PC-3 (cell line): ENCODE results near the gene CYTIP. TPM values are rescaled to one million over a fixed set of nuclear protein-coding genes. Genes with fewer than 3 reads are reported as not detected.
A peak's percentile ranks its signal among the peaks of the same experiment; 100 is the strongest.

Experiments
- ATAC-seq: fragments of 200-7000 bp; cut with Tn5 transposase; 2 replicates; pipeline ENCODE4 v1.9.1; 2020; ENCODE audit warnings: mild to moderate bottlenecking, moderate library complexity
- BruUV-seq: library from RNA; stranded (reverse); fragments of 400-500 nt; replicated peaks from 2 replicates; lab custom pipeline; 2021; lab: Mats Ljungman, UMichigan
- CTCF ChIA-PET: fragments of 300-600 bp; sonication (Branson Sonifier 250); formaldehyde crosslinking; loops from one replicate; lab custom pipeline; 2022; ENCODE audit warnings: antibody characterized with exemption; lab: Charles Lee
- POLR2A ChIA-PET: fragments of 300-600 bp; sonication (Branson Sonifier 250); formaldehyde crosslinking; loops from one replicate; lab custom pipeline; 2022; ENCODE audit warnings: antibody characterized with exemption; ENCODE audit not compliant: unreplicated experiment; lab: Charles Lee
- DNase-seq: peaks from one replicate; pipeline ENCODE4 v3.0.0-alpha.2; 2015
- H2AFZ ChIP-seq: fragments of 300-600 bp; sonication (generic); 2 replicates; pipeline ENCODE4 v1.6.0; 2016; ENCODE audit warnings: antibody characterized with exemption, low read length
- H3F3A ChIP-seq: fragments of 300-600 bp; sonication (generic); one replicate; pipeline ENCODE4 v1.6.0; 2017; ENCODE audit warnings: antibody characterized with exemption, low read length, control low read depth, mild to moderate bottlenecking; ENCODE audit not compliant: unreplicated experiment
- H3K27ac ChIP-seq: fragments of 300-600 bp; sonication (generic); 2 replicates; pipeline ENCODE4 v1.5.1; 2016; ENCODE audit warnings: mild to moderate bottlenecking, low read length
- H3K27me3 ChIP-seq: fragments of 300-600 bp; sonication (generic); 2 replicates; pipeline ENCODE4 v1.6.1; 2016; ENCODE audit warnings: low read length, mixed read lengths
- H3K36me3 ChIP-seq: fragments of 300-600 bp; sonication (generic); 2 replicates; pipeline ENCODE4 v1.6.1; 2016; ENCODE audit warnings: low read depth, mixed run types, low read length, mixed read lengths
- H3K4me1 ChIP-seq: fragments of 300-600 bp; sonication (generic); 2 replicates; pipeline ENCODE4 v1.5.1; 2016; ENCODE audit warnings: low read length; ENCODE audit not compliant: insufficient read depth
- H3K4me2 ChIP-seq: fragments of 300-600 bp; sonication (generic); 2 replicates; pipeline ENCODE4 v1.6.0; 2016; ENCODE audit warnings: low read length
- H3K4me3 ChIP-seq: fragments of 300-600 bp; sonication (generic); 2 replicates; pipeline ENCODE4 v1.5.1; 2016; ENCODE audit warnings: mild to moderate bottlenecking, low read length, mixed read lengths
- H3K79me2 ChIP-seq: fragments of 300-600 bp; sonication (generic); 2 replicates; pipeline ENCODE4 v1.6.1; 2017; ENCODE audit warnings: low read length, mixed read lengths
- H3K9ac ChIP-seq: fragments of 300-600 bp; sonication (generic); 2 replicates; pipeline ENCODE4 v1.6.0; 2016; ENCODE audit warnings: mild to moderate bottlenecking, low read length
- H3K9me2 ChIP-seq: fragments of 300-600 bp; sonication (generic); replicated peaks from 2 replicates; pipeline ENCODE4 v1.6.1; 2016; ENCODE audit warnings: mixed run types, low read length, mixed read lengths
- H3K9me3 ChIP-seq: fragments of 300-600 bp; sonication (generic); 2 replicates; pipeline ENCODE4 v1.6.1; 2016; ENCODE audit warnings: low read length, mixed read lengths
- H4K20me1 ChIP-seq: fragments of 300-600 bp; sonication (generic); 2 replicates; pipeline ENCODE4 v1.6.1; 2016; ENCODE audit warnings: low read length, mixed read lengths
- EZH2 ChIP-seq: fragments of 300-600 bp; sonication (generic); IDR thresholded peaks from one replicate; pipeline ENCODE4 v1.6.1; 2017; ENCODE audit warnings: antibody characterized with exemption, mild to moderate bottlenecking, low read length; ENCODE audit not compliant: unreplicated experiment
- EZH2phosphoT487 ChIP-seq: fragments of 300-600 bp; sonication (generic); IDR thresholded peaks from 2 replicates; pipeline ENCODE4 v1.6.1; 2018; ENCODE audit warnings: mild to moderate bottlenecking, antibody characterized with exemption, low read length, borderline replicate concordance
- intact Hi-C: fragments of 100-400 bp; cut with micrococcal nuclease; formaldehyde crosslinking; loops from 2 replicates; pipeline ENCODE4 v1.9.0; 2023
- total RNA-seq: library from RNA; depleted of rRNA; stranded (reverse); fragments of >200 nt; gene quantifications from 2 replicates; pipeline ENCODE4 v1.2.3, GENCODE V29; 2014
- TF ChIP-seq, protein P1 (sequence below): fragments of 300-600 bp; sonication (generic); conservative IDR thresholded peaks from 2 replicates; pipeline ENCODE4 v1.5.1; 2017; ENCODE audit warnings: antibody characterized with exemption, low read depth, mild to moderate bottlenecking, low read length

The CYTIP gene
- total RNA-seq, 1 experiment from 2014 or later = 0.26 TPM

DNA sequence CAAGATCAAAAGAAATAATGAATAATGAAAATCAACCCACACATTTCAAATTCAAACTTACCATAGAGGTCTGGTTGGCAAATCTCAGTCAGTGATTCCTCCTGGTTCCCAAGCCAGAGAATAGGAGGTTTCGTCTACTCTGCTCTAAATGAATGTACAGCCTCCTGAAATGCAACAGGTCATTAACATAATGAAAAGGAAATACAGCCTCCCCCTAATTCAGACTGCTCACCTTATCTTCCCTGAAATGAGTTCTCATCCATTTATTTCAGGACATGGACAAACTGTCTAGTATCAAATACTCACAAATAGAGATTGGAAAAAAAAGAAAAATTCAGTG, 43.4 kb upstream of the CYTIP start:
- CTCF ChIA-PET = no interaction called here
- intact Hi-C loops = loop anchor here (5.0 kb wide), 2 partner anchors 160 to 185 kb away; partner anchors contain the start of gene ERMN

DNA sequence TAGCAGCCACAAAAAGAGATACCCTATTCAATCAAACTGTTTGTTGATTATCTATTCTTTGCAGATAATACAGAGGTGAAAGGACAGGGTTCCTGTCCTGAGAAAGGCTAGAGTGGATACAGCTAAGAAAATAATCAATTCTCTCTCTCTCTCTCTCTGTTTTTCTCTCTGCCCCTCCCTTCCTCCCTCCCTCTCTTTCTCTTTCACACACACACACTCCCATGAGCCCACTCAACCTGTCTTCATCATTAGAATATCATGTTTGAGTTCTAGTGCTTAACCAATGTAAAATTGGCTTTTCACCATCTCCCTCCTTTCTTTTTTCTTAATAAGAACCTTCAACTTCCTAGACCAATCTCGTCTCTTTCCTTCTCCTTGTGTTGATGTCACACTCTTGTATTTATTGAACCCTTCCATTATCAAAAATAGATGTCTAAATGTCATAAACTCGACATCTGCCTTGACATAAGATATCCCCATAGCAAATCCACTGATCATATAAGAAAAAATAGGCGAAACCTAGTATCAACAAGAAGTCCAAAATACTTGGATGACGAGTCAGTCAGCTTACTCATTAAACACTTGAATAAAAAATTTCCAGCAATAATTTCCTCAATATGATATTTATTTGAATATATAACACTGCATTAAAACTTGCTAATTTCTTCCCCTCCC, 42.8 kb upstream of the CYTIP start:
- H3K36me3 ChIP-seq = no peaks in the 10 kb centered on the region
- H3K27ac ChIP-seq = no peak overlapping the region
- no peak overlapping the region for H3K4me2 ChIP-seq
- no peaks in the 10 kb centered on the region for H3F3A ChIP-seq
- H4K20me1 ChIP-seq = no peaks in the 10 kb centered on the region
- TF ChIP-seq, protein P1, sequence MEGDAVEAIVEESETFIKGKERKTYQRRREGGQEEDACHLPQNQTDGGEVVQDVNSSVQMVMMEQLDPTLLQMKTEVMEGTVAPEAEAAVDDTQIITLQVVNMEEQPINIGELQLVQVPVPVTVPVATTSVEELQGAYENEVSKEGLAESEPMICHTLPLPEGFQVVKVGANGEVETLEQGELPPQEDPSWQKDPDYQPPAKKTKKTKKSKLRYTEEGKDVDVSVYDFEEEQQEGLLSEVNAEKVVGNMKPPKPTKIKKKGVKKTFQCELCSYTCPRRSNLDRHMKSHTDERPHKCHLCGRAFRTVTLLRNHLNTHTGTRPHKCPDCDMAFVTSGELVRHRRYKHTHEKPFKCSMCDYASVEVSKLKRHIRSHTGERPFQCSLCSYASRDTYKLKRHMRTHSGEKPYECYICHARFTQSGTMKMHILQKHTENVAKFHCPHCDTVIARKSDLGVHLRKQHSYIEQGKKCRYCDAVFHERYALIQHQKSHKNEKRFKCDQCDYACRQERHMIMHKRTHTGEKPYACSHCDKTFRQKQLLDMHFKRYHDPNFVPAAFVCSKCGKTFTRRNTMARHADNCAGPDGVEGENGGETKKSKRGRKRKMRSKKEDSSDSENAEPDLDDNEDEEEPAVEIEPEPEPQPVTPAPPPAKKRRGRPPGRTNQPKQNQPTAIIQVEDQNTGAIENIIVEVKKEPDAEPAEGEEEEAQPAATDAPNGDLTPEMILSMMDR = no peak
- TF ChIP-seq EZH2 (no peak), EZH2phosphoT487 (no peak)
- H3K9me3 ChIP-seq = no peaks in the 10 kb centered on the region
- no TSS peak for BruUV-seq
- ATAC-seq (peak; percentile 44), DNase-seq (peak; percentile 53)
- no peak overlapping the region for H3K4me3 ChIP-seq
- peaks cover 19% of the 10 kb centered on the region for H3K4me1 ChIP-seq
- CTCF ChIA-PET = no interaction called here
- POLR2A ChIA-PET = no interaction called here
- H2AFZ ChIP-seq = no peak overlapping the region
- no peaks in the 10 kb centered on the region for H3K79me2 ChIP-seq
- H3K27me3 ChIP-seq = no peaks in the 10 kb centered on the region
- no peaks in the 10 kb centered on the region for H3K9me2 ChIP-seq
- no peak overlapping the region for H3K9ac ChIP-seq
- intact Hi-C loops = loop anchor here (5.0 kb wide), 2 partner anchors 159 to 184 kb away; partner anchors contain the start of gene ERMN

More for the DNA sequence above, 43.4 kb upstream of the CYTIP start:
- DNase-seq (no peak), ATAC-seq (0 out of 2 replicates have a peak, but pooled peaks have one; percentile 11)
- Histone ChIP-seq H3K79me2 (no peaks in the 10 kb centered on the region), H3K4me2 (no peak overlapping the region), H3K27me3 (no peaks in the 10 kb centered on the region), H3F3A (no peaks in the 10 kb centered on the region), H3K27ac (no peak overlapping the region), H3K9ac (no peak overlapping the region), H2AFZ (no peak overlapping the region), H3K9me2 (no peaks in the 10 kb centered on the region), H3K4me1 (peaks cover 19% of the 10 kb centered on the region), H3K4me3 (no peak overlapping the region), H3K36me3 (no peaks in the 10 kb centered on the region), H3K9me3 (no peaks in the 10 kb centered on the region), H4K20me1 (no peaks in the 10 kb centered on the region)
- no TSS peak for BruUV-seq
- TF ChIP-seq EZH2 (no peak), EZH2phosphoT487 (no peak)
- TF ChIP-seq, protein P1 = no peak
- POLR2A ChIA-PET = no interaction called here
